ENCODE results near the gene NF2. TPM values are rescaled to one million over a fixed set of nuclear protein-coding genes. Genes with fewer than 3 reads are reported as not detected.
"Not testable (repeated sequence)": the region's sequence is repeated elsewhere in the genome, so short reads cannot be mapped to it uniquely, and the experiment has no call there.

NF2 gene
- total RNA-seq, 2 donors from 2014 or later: 33.7 to 35.5 TPM

- DNase-seq (no peak), ATAC-seq (replicated peaks in 1 of 2) (peak; percentile 6 to 27)
- peaks cover 0 to 2% of the 10 kb centered on the region in 2 donors for H3K36me3 Mint-ChIP-seq (ENCODE audit: insufficient read depth in 2 of 2)
- H3K9me3 Mint-ChIP-seq: no peaks in the 10 kb centered on the region
- no peaks in the 10 kb centered on the region for H3K27me3 Mint-ChIP-seq (ENCODE audit: low read depth)
- peak overlapping the region; percentile 62 for H3K27ac Mint-ChIP-seq
- H3K4me1 Mint-ChIP-seq (ENCODE audit: low read depth): peaks cover 19% of the 10 kb centered on the region
- peak overlapping the region; percentile 84 to 90 for H3K4me3 Mint-ChIP-seq
Observed at GRCh38 chr22:29580200-29580810, 23.1 kb upstream of the NF2 start.

GRCh38 chr22:29581799-29582198 is 21.6 kb upstream of the NF2 start:
- H3K27me3 Mint-ChIP-seq (ENCODE audit: low read depth): no peaks in the 10 kb centered on the region
- no peaks in the 10 kb centered on the region for H3K9me3 Mint-ChIP-seq
- ATAC-seq (replicated peaks in 1 of 2) (no peak), DNase-seq (no peak)
- no peak overlapping the region for H3K27ac Mint-ChIP-seq
- H3K4me3 Mint-ChIP-seq: peak overlapping the region; percentile 84 to 90
- peaks cover 0 to 2% of the 10 kb centered on the region in 2 donors for H3K36me3 Mint-ChIP-seq (ENCODE audit: insufficient read depth in 2 of 2)
- peaks cover 19% of the 10 kb centered on the region for H3K4me1 Mint-ChIP-seq (ENCODE audit: low read depth)

GRCh38 chr22:29584975-29585374 is 18.5 kb upstream of the NF2 start:
- no peak for DNase-seq
- ATAC-seq (replicated peaks in 1 of 2): no peak
- Mint-ChIP-seq H3K4me1 (ENCODE audit: low read depth) (peaks cover 15% of the 10 kb centered on the region), H3K27me3 (ENCODE audit: low read depth) (no peaks in the 10 kb centered on the region), H3K4me3 (no peak overlapping the region), H3K9me3 (no peaks in the 10 kb centered on the region), H3K27ac (no peak overlapping the region), H3K36me3 (ENCODE audit: insufficient read depth in 2 of 2) (peaks cover 0 to 2% of the 10 kb centered on the region in 2 donors)

GRCh38 chr22:29586193-29586705 is 17.2 kb upstream of the NF2 start:
- not testable (repeated sequence) for H3K36me3 Mint-ChIP-seq (ENCODE audit: insufficient read depth in 2 of 2); H3K4me3 Mint-ChIP-seq; H3K27me3 Mint-ChIP-seq (ENCODE audit: low read depth); H3K9me3 Mint-ChIP-seq; ATAC-seq (replicated peaks in 1 of 2); DNase-seq; H3K27ac Mint-ChIP-seq
- peaks cover 15% of the 10 kb centered on the region for H3K4me1 Mint-ChIP-seq (ENCODE audit: low read depth)

GRCh38 chr22:29587938-29588699 is 15.3 kb upstream of the NF2 start:
- no peaks in the 10 kb centered on the region for H3K9me3 Mint-ChIP-seq
- ATAC-seq (replicated peaks in 1 of 2): peak in 1 of 2 donors; percentile 34
- H3K4me3 Mint-ChIP-seq: no peak overlapping the region

GRCh38 chr22:29593923-29594322 is 9.5 kb upstream of the NF2 start:
- Mint-ChIP-seq H3K36me3 (ENCODE audit: insufficient read depth in 2 of 2) (no peaks in the 10 kb centered on the region), H3K4me3 (no peak overlapping the region), H3K27ac (no peak overlapping the region), H3K4me1 (ENCODE audit: low read depth) (peaks cover 9% of the 10 kb centered on the region), H3K9me3 (peaks cover 0 to 4% of the 10 kb centered on the region in 2 donors), H3K27me3 (ENCODE audit: low read depth) (no peaks in the 10 kb centered on the region)
- DNase-seq (no peak), ATAC-seq (replicated peaks in 1 of 2) (no peak)

More at GRCh38 chr22:29587938-29588699, 15.3 kb upstream of the NF2 start:
- no peaks in the 10 kb centered on the region for H3K27me3 Mint-ChIP-seq (ENCODE audit: low read depth)
- H3K27ac Mint-ChIP-seq: no peak overlapping the region
- DNase-seq: peak in 1 of 2 donors; percentile 6
- peaks cover 9% of the 10 kb centered on the region for H3K4me1 Mint-ChIP-seq (ENCODE audit: low read depth)
- H3K36me3 Mint-ChIP-seq (ENCODE audit: insufficient read depth in 2 of 2): no peaks in the 10 kb centered on the region

- not testable (repeated sequence) for H3K36me3 Mint-ChIP-seq (ENCODE audit: insufficient read depth in 2 of 2); H3K9me3 Mint-ChIP-seq; H3K27me3 Mint-ChIP-seq (ENCODE audit: low read depth); H3K4me3 Mint-ChIP-seq; DNase-seq; ATAC-seq (replicated peaks in 1 of 2); H3K4me1 Mint-ChIP-seq (ENCODE audit: low read depth); H3K27ac Mint-ChIP-seq
Observed at GRCh38 chr22:29594447-29594846, 9.0 kb upstream of the NF2 start.

- Mint-ChIP-seq H3K36me3 (ENCODE audit: insufficient read depth in 2 of 2) (no peaks in the 10 kb centered on the region), H3K4me1 (ENCODE audit: low read depth) (no peaks in the 10 kb centered on the region), H3K27ac (no peak overlapping the region), H3K9me3 (peaks cover 0 to 4% of the 10 kb centered on the region in 2 donors), H3K27me3 (ENCODE audit: low read depth) (no peaks in the 10 kb centered on the region), H3K4me3 (no peak overlapping the region)
- DNase-seq: no peak
- no peak for ATAC-seq (replicated peaks in 1 of 2)
Observed at GRCh38 chr22:29596408-29596807, 7.0 kb upstream of the NF2 start.

- not testable (repeated sequence) for ATAC-seq (replicated peaks in 1 of 2); H3K36me3 Mint-ChIP-seq (ENCODE audit: insufficient read depth in 2 of 2); H3K27me3 Mint-ChIP-seq (ENCODE audit: low read depth); H3K9me3 Mint-ChIP-seq; H3K4me1 Mint-ChIP-seq (ENCODE audit: low read depth); H3K27ac Mint-ChIP-seq; DNase-seq; H3K4me3 Mint-ChIP-seq
Observed at GRCh38 chr22:29597871-29598683, 5.4 kb upstream of the NF2 start.

GRCh38 chr22:29598684-29599020 is 4.8 kb upstream of the NF2 start:
- H3K4me1 Mint-ChIP-seq (ENCODE audit: low read depth): peaks cover 9% of the 10 kb centered on the region
- no peak for ATAC-seq (replicated peaks in 1 of 2)

GRCh38 chr22:29604076-29604360 is 585 bp downstream of the NF2 start:
- ATAC-seq (replicated peaks in 1 of 2): no peak
- peak in 1 of 2 donors; percentile 59 for DNase-seq
- H3K4me3 Mint-ChIP-seq: peak overlapping the region; percentile 87 to 96
- peaks cover 2 to 5% of the 10 kb centered on the region in 2 donors for H3K36me3 Mint-ChIP-seq (ENCODE audit: insufficient read depth in 2 of 2)
- peak overlapping the region; percentile 84 for H3K27ac Mint-ChIP-seq
- H3K9me3 Mint-ChIP-seq: no peaks in the 10 kb centered on the region
- H3K4me1 Mint-ChIP-seq (ENCODE audit: low read depth): peaks cover 45% of the 10 kb centered on the region
- no peaks in the 10 kb centered on the region for H3K27me3 Mint-ChIP-seq (ENCODE audit: low read depth)

More at GRCh38 chr22:29598684-29599020, 4.8 kb upstream of the NF2 start:
- Mint-ChIP-seq H3K36me3 (ENCODE audit: insufficient read depth in 2 of 2) (no peaks in the 10 kb centered on the region), H3K4me3 (no peak overlapping the region), H3K27me3 (ENCODE audit: low read depth) (no peaks in the 10 kb centered on the region), H3K27ac (no peak overlapping the region), H3K9me3 (peaks cover 0 to 4% of the 10 kb centered on the region in 2 donors)
- DNase-seq: no peak

GRCh38 chr22:29605527-29605850 is 2.1 kb downstream of the NF2 start:
- peaks cover 5 to 9% of the 10 kb centered on the region in 2 donors for H3K36me3 Mint-ChIP-seq (ENCODE audit: insufficient read depth in 2 of 2)
- peak overlapping the region; percentile 87 to 96 for H3K4me3 Mint-ChIP-seq
- H3K4me1 Mint-ChIP-seq (ENCODE audit: low read depth): peaks cover 45% of the 10 kb centered on the region
- H3K9me3 Mint-ChIP-seq: no peaks in the 10 kb centered on the region
- no peak for ATAC-seq (replicated peaks in 1 of 2)
- no peak overlapping the region for H3K27ac Mint-ChIP-seq
- H3K27me3 Mint-ChIP-seq (ENCODE audit: low read depth): no peaks in the 10 kb centered on the region
- no peak for DNase-seq

- Mint-ChIP-seq H3K27me3 (ENCODE audit: low read depth) (no peaks in the 10 kb centered on the region), H3K36me3 (ENCODE audit: insufficient read depth in 2 of 2) (peaks cover 5 to 11% of the 10 kb centered on the region in 2 donors), H3K4me3 (peak overlapping the region in 1 of 2 donors; percentile 38), H3K4me1 (ENCODE audit: low read depth) (peaks cover 45% of the 10 kb centered on the region), H3K27ac (no peak overlapping the region), H3K9me3 (no peaks in the 10 kb centered on the region)
- DNase-seq (no peak), ATAC-seq (replicated peaks in 1 of 2) (no peak)
Observed at GRCh38 chr22:29606320-29606719, 2.9 kb downstream of the NF2 start.
